Osteocyte (in vitro differentiated cells): ENCODE measurements around the gene TNKS1BP1. TPM values are rescaled to one million over a fixed set of nuclear protein-coding genes. Genes with fewer than 3 reads are reported as not detected.

ENCODE experiments used
- DNase-seq: peaks from one replicate; pipeline ENCODE4 v3.0.0; 2021; ENCODE audit warnings: mixed read lengths; ENCODE audit not compliant: unreplicated experiment; ENCODE audit errors: extremely low spot score
- H3K27ac Mint-ChIP-seq: one replicate; pipeline ENCODE4 v1.8.0; 2021; ENCODE audit warnings: mild to moderate bottlenecking, mixed read lengths; ENCODE audit not compliant: unreplicated experiment
- H3K27me3 Mint-ChIP-seq: one replicate; pipeline ENCODE4 v1.8.0; 2021; ENCODE audit warnings: mixed read lengths; ENCODE audit not compliant: unreplicated experiment
- H3K36me3 Mint-ChIP-seq: one replicate; pipeline ENCODE4 v1.8.0; 2021; ENCODE audit warnings: mixed read lengths; ENCODE audit not compliant: unreplicated experiment
- H3K4me1 Mint-ChIP-seq: one replicate; pipeline ENCODE4 v1.8.0; 2021; ENCODE audit warnings: mixed read lengths; ENCODE audit not compliant: unreplicated experiment
- H3K4me3 Mint-ChIP-seq: one replicate; pipeline ENCODE4 v1.8.0; 2021; ENCODE audit warnings: mild to moderate bottlenecking, moderate library complexity, mixed read lengths; ENCODE audit not compliant: unreplicated experiment
- H3K9me3 Mint-ChIP-seq: one replicate; pipeline ENCODE4 v1.8.0; 2021; ENCODE audit warnings: mixed read lengths; ENCODE audit not compliant: unreplicated experiment
- CTCF ChIP-seq: fragments of 200-600 bp; sonication (generic); IDR thresholded peaks from 2 replicates; pipeline ENCODE4 v1.5.0; 2021; ENCODE audit warnings: antibody characterized with exemption, mild to moderate bottlenecking, moderate library complexity
- total RNA-seq: library from RNA; stranded (reverse); gene quantifications from 2 replicates; pipeline ENCODE4 v1.2.1, GENCODE V29; 2021

Gene TNKS1BP1
- total RNA-seq, 1 donor from 2014 or later, result 152 TPM

GRCh38 chr11:57308426-57309060, 16.2 kb downstream of the TNKS1BP1 start:
- Mint-ChIP-seq H3K4me3 (no peak overlapping the region), H3K27me3 (no peaks in the 10 kb centered on the region), H3K36me3 (peaks cover 37% of the 10 kb centered on the region), H3K4me1 (peaks cover 63% of the 10 kb centered on the region), H3K9me3 (no peaks in the 10 kb centered on the region), H3K27ac (peak overlapping the region; percentile 57)
- no peak for DNase-seq
- no peak for TF ChIP-seq CTCF

GRCh38 chr11:57307666-57308270, 17.0 kb downstream of the TNKS1BP1 start:
- no peak overlapping the region for H3K4me3 Mint-ChIP-seq
- no peak for DNase-seq
- TF ChIP-seq CTCF, result no peak
- no peaks in the 10 kb centered on the region for H3K27me3 Mint-ChIP-seq
- H3K27ac Mint-ChIP-seq, result no peak overlapping the region
- no peaks in the 10 kb centered on the region for H3K9me3 Mint-ChIP-seq
- peaks cover 44% of the 10 kb centered on the region for H3K36me3 Mint-ChIP-seq
- H3K4me1 Mint-ChIP-seq, result peaks cover 60% of the 10 kb centered on the region

GRCh38 chr11:57306940-57307565, 17.7 kb downstream of the TNKS1BP1 start:
- H3K4me1 Mint-ChIP-seq, result peaks cover 54% of the 10 kb centered on the region
- no peak for DNase-seq
- no peak overlapping the region for H3K4me3 Mint-ChIP-seq
- peak overlapping the region; percentile 55 for H3K27ac Mint-ChIP-seq
- H3K9me3 Mint-ChIP-seq, result no peaks in the 10 kb centered on the region
- TF ChIP-seq CTCF, result no peak
- no peaks in the 10 kb centered on the region for H3K27me3 Mint-ChIP-seq
- H3K36me3 Mint-ChIP-seq, result peaks cover 43% of the 10 kb centered on the region

GRCh38 chr11:57306161-57306876, 18.4 kb downstream of the TNKS1BP1 start:
- DNase-seq, result no peak
- H3K4me1 Mint-ChIP-seq, result peaks cover 47% of the 10 kb centered on the region
- H3K4me3 Mint-ChIP-seq, result no peak overlapping the region

More at GRCh38 chr11:57306161-57306876, 18.4 kb downstream of the TNKS1BP1 start:
- TF ChIP-seq CTCF, result no peak
- Mint-ChIP-seq H3K36me3 (peaks cover 50% of the 10 kb centered on the region), H3K27me3 (no peaks in the 10 kb centered on the region), H3K9me3 (no peaks in the 10 kb centered on the region), H3K27ac (peak overlapping the region; percentile 58)
